Memory B cell (primary cell): ENCODE data around the gene FUBP3.
"Not testable (repeated sequence)": the region's sequence is repeated elsewhere in the genome, so short reads cannot be mapped to it uniquely, and the experiment has no call there.

Experiments used
- ATAC-seq: fragments of 150-1000 bp; cut with Tn5 transposase; 2 replicates; pipeline ENCODE4 v1.10.0; 2021; ENCODE audit warnings: low read depth, mild to moderate bottlenecking, moderate library complexity
- DNase-seq, 2 donors: peaks; one replicate each; pipeline ENCODE4 v3.0.0; 2022; ENCODE audit warnings: low spot score in 2 of 2
- H3K27ac Mint-ChIP-seq: one replicate; pipeline ENCODE4 v1.8.0; 2022; ENCODE audit warnings: mild to moderate bottlenecking, moderate library complexity, mixed read lengths
- H3K27me3 Mint-ChIP-seq: one replicate; pipeline ENCODE4 v1.8.0; 2022; ENCODE audit warnings: mixed read lengths
- H3K36me3 Mint-ChIP-seq: one replicate; pipeline ENCODE4 v1.8.0; 2022; ENCODE audit warnings: mild to moderate bottlenecking, mixed read lengths
- H3K4me1 Mint-ChIP-seq: one replicate; pipeline ENCODE4 v1.8.0; 2022; ENCODE audit warnings: mixed read lengths
- H3K4me3 Mint-ChIP-seq: one replicate; pipeline ENCODE4 v1.8.0; 2022; ENCODE audit warnings: mild to moderate bottlenecking, moderate library complexity, mixed read lengths
- H3K9me3 Mint-ChIP-seq: one replicate; pipeline ENCODE4 v1.8.0; 2022; ENCODE audit warnings: mixed read lengths

FUBP3 gene

GRCh38 chr9:130543859-130544258 lies 35.5 kb upstream of the FUBP3 start:
- H3K27me3 Mint-ChIP-seq = peaks cover 21% of the 10 kb centered on the region

GRCh38 chr9:130544364-130544763 lies 35.0 kb upstream of the FUBP3 start:
- Mint-ChIP-seq H3K27ac (no peak overlapping the region), H3K27me3 (peaks cover 20% of the 10 kb centered on the region), H3K9me3 (peaks cover 4% of the 10 kb centered on the region), H3K36me3 (no peaks in the 10 kb centered on the region), H3K4me1 (peaks cover 3% of the 10 kb centered on the region), H3K4me3 (no peak overlapping the region)
- DNase-seq (no peak), ATAC-seq (no peak)

More at GRCh38 chr9:130543859-130544258, 35.5 kb upstream of the FUBP3 start:
- Mint-ChIP-seq H3K36me3 (no peaks in the 10 kb centered on the region), H3K4me3 (no peak overlapping the region), H3K4me1 (peaks cover 3% of the 10 kb centered on the region), H3K9me3 (peaks cover under 1% of the 10 kb centered on the region), H3K27ac (no peak overlapping the region)
- ATAC-seq (no peak), DNase-seq (no peak)

- Mint-ChIP-seq H3K27ac (no peak overlapping the region), H3K36me3 (no peaks in the 10 kb centered on the region), H3K4me1 (no peaks in the 10 kb centered on the region), H3K27me3 (peaks cover 15% of the 10 kb centered on the region), H3K4me3 (no peak overlapping the region), H3K9me3 (peaks cover 4% of the 10 kb centered on the region)
- DNase-seq = no peak
- ATAC-seq = no peak
These were observed 31.3 kb upstream of the FUBP3 start for GRCh38 chr9:130548103-130548502.

GRCh38 chr9:130549093-130549735 lies 30.2 kb upstream of the FUBP3 start:
- Mint-ChIP-seq H3K27me3 (peaks cover 10% of the 10 kb centered on the region), H3K27ac (no peak overlapping the region), H3K4me3 (no peak overlapping the region), H3K9me3 (peaks cover 4% of the 10 kb centered on the region), H3K36me3 (no peaks in the 10 kb centered on the region), H3K4me1 (no peaks in the 10 kb centered on the region)
- ATAC-seq = no peak
- DNase-seq = no peak

DNA sequence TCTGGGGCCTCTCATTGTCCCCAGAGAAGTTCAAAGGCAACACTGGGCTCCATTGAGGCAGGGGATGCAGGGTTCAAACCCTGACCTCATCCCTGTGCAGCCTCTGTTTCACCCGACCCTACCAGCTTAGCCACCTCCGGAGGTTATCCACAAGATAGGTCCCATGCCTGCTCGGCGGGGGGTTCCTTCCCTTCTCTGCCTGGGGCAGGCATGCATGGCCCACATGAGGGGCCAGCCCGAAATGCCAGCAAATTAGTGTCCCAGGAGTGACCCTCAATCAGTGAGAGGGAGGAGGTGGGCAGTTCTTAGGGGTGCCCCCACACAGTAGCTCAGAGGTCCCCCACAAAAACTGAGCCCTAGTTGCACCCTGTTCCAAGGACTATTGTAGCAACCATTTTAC lies 24.8 kb upstream of the FUBP3 start:
- Mint-ChIP-seq H3K27ac (no peak overlapping the region), H3K27me3 (peaks cover 12% of the 10 kb centered on the region), H3K4me1 (no peaks in the 10 kb centered on the region), H3K36me3 (no peaks in the 10 kb centered on the region), H3K9me3 (no peaks in the 10 kb centered on the region), H3K4me3 (no peak overlapping the region)
- DNase-seq (no peak), ATAC-seq (no peak)

- Mint-ChIP-seq H3K4me1 (no peaks in the 10 kb centered on the region), H3K36me3 (no peaks in the 10 kb centered on the region), H3K4me3 (no peak overlapping the region), H3K9me3 (no peaks in the 10 kb centered on the region), H3K27me3 (peaks cover 12% of the 10 kb centered on the region), H3K27ac (no peak overlapping the region)
- no peak for DNase-seq
- no peak for ATAC-seq
These were observed 24.3 kb upstream of the FUBP3 start for GRCh38 chr9:130555061-130555460.

DNA sequence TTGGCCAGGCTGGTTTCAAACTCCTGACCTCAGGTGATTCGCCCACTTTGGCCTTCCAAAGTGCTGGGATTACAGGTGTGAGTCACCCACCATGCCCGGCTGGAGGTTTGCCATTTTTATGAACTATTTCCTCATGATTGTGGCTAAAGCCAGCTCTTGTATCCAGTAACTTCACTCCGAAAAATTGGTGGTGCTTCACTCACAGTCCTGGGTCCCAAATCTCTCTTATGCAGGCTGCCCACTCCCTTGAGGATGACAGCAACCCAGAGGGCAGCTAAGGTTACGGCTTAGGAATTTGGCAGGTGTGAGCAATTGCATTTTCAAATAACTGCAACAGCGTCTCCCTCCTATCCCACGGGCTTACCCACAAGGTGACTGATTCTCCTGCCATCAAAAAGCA lies 23.4 kb upstream of the FUBP3 start:
- H3K4me1 Mint-ChIP-seq = no peaks in the 10 kb centered on the region
- no peaks in the 10 kb centered on the region for H3K9me3 Mint-ChIP-seq
- no peak overlapping the region for H3K4me3 Mint-ChIP-seq
- ATAC-seq (no peak), DNase-seq (no peak)
- no peaks in the 10 kb centered on the region for H3K36me3 Mint-ChIP-seq
- no peak overlapping the region for H3K27ac Mint-ChIP-seq
- H3K27me3 Mint-ChIP-seq = peaks cover 12% of the 10 kb centered on the region

DNA sequence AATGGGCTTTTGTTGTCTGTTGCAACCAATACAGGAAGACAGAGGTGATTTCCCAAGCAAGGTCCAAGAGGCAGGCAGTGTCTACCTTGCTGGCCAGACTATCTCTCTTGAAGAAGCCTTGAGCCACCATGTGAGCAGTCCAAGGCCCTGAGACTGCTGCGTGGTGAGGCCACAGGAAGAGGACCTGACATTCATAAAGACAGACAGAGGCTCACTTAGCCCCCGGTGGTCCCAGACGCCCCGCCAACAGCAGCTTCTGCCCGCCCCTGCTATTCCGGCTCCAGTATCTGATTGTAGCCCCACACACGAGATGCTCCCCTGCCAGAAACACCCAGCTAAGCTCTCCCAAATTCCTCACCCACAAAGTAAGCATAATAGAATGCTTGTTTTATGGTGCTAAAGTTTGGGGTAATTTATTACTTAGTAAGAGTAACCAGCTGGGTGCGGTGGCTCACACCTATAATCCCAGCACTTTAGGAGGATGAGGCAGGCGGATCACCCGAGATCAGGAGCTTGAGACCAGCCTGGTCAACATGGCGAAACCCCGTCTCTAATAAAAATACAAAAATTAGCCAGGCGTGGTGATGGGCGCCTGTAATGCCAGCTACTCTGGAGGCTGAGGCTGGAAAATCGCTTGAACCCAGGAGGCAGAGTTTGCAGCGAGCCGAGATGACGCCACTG lies 22.8 kb upstream of the FUBP3 start:
- Mint-ChIP-seq H3K27ac (no peak overlapping the region), H3K27me3 (peaks cover 12% of the 10 kb centered on the region), H3K4me3 (no peak overlapping the region), H3K4me1 (no peaks in the 10 kb centered on the region), H3K9me3 (no peaks in the 10 kb centered on the region), H3K36me3 (no peaks in the 10 kb centered on the region)
- DNase-seq = no peak
- ATAC-seq = no peak

DNA sequence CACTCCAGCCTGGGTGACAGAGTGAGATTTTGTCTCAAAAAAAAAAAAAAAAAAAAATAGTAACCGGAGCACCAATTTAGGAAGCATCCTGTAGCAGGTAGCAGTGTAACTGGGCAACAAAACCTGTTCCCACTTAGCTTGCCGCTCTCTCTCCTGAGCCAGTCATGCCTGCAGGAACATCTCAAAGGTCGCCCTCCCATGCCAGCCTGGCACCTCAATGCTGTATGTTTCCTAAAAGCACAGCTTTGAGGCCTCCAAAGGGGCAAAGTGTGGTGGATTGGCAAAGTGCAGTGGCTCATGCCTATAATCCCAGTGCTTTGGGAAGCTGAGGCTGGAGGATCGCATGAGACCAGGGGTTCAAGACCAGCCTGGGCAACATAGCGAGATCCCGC lies 22.3 kb upstream of the FUBP3 start:
- no peaks in the 10 kb centered on the region for H3K4me1 Mint-ChIP-seq

DNA sequence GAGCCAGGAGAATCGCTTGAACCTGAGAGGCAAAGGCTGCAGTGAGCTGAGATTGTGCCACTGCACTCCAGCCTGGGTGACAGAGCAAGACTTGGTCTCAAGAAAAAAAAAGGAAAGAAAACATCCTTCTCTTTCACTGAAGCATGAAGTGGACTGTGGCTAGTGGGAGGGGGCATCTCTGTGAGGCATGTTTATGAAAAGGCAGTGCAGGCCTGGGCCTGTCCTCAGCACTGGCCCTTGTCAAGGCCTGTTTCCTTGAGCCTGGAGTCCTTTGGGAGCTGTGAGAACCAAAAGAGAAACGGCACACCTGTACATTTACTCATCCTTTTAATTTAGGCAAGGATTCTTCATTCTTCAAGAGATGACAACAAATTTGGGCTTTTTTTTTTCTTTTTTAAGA lies 18.3 kb upstream of the FUBP3 start:
- no peak for DNase-seq
- Mint-ChIP-seq H3K27ac (no peak overlapping the region), H3K4me3 (no peak overlapping the region), H3K36me3 (peaks cover 1% of the 10 kb centered on the region), H3K9me3 (peaks cover 3% of the 10 kb centered on the region), H3K4me1 (no peaks in the 10 kb centered on the region), H3K27me3 (peaks cover 15% of the 10 kb centered on the region)
- no peak for ATAC-seq

More for the DNA sequence above, 22.3 kb upstream of the FUBP3 start:
- ATAC-seq (no peak), DNase-seq (no peak)
- H3K4me3 Mint-ChIP-seq = no peak overlapping the region
- H3K27ac Mint-ChIP-seq = no peak overlapping the region
- H3K9me3 Mint-ChIP-seq = no peaks in the 10 kb centered on the region
- peaks cover 7% of the 10 kb centered on the region for H3K27me3 Mint-ChIP-seq
- H3K36me3 Mint-ChIP-seq = no peaks in the 10 kb centered on the region

GRCh38 chr9:130562525-130562924 lies 16.9 kb upstream of the FUBP3 start:
- not testable (repeated sequence) for DNase-seq, H3K4me3 Mint-ChIP-seq, H3K27ac Mint-ChIP-seq, H3K4me1 Mint-ChIP-seq, H3K36me3 Mint-ChIP-seq, ATAC-seq, H3K9me3 Mint-ChIP-seq
- H3K27me3 Mint-ChIP-seq = peaks cover 20% of the 10 kb centered on the region

GRCh38 chr9:130563797-130564196 lies 15.6 kb upstream of the FUBP3 start:
- peaks cover 3% of the 10 kb centered on the region for H3K9me3 Mint-ChIP-seq
- H3K4me1 Mint-ChIP-seq = no peaks in the 10 kb centered on the region
- no peak for ATAC-seq
- DNase-seq = no peak
- peaks cover 20% of the 10 kb centered on the region for H3K27me3 Mint-ChIP-seq
- H3K4me3 Mint-ChIP-seq = no peak overlapping the region
- no peak overlapping the region for H3K27ac Mint-ChIP-seq
- H3K36me3 Mint-ChIP-seq = peaks cover 1% of the 10 kb centered on the region

GRCh38 chr9:130565792-130566191 lies 13.6 kb upstream of the FUBP3 start:
- Mint-ChIP-seq H3K4me1 (no peaks in the 10 kb centered on the region), H3K9me3 (peaks cover 3% of the 10 kb centered on the region), H3K36me3 (peaks cover 1% of the 10 kb centered on the region), H3K27ac (no peak overlapping the region), H3K4me3 (no peak overlapping the region), H3K27me3 (peaks cover 20% of the 10 kb centered on the region)
- no peak for DNase-seq
- no peak for ATAC-seq

DNA sequence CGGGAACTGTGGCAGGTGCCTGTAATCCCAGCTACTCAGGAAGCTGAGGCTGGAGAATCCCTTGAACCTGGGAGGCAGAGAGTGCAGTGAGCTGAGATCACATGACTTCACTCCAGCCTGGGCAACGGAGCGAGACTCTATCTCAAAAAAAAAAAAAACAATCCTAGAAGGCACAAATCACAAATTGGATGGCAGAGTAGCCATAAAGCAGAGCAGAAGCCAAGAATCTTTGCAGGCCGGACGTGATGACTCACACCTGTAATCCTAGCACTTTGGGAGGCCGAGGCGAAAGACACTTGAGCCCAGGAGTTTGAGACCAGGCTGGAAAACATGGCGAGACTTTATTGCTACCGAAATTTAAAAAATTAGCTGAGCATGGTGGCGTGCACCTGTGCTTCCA lies 9.2 kb upstream of the FUBP3 start:
- no peak for ATAC-seq
- H3K36me3 Mint-ChIP-seq = no peaks in the 10 kb centered on the region
- H3K4me3 Mint-ChIP-seq = no peak overlapping the region
- DNase-seq = no peak
- no peaks in the 10 kb centered on the region for H3K9me3 Mint-ChIP-seq
- peaks cover 8% of the 10 kb centered on the region for H3K27me3 Mint-ChIP-seq
- H3K27ac Mint-ChIP-seq = no peak overlapping the region
- H3K4me1 Mint-ChIP-seq = no peaks in the 10 kb centered on the region

GRCh38 chr9:130575514-130575913 lies 3.9 kb upstream of the FUBP3 start:
- Mint-ChIP-seq H3K4me3 (no peak overlapping the region), H3K27ac (no peak overlapping the region)
- no peak for ATAC-seq

More at GRCh38 chr9:130575514-130575913, 3.9 kb upstream of the FUBP3 start:
- Mint-ChIP-seq H3K9me3 (no peaks in the 10 kb centered on the region), H3K27me3 (no peaks in the 10 kb centered on the region), H3K36me3 (no peaks in the 10 kb centered on the region), H3K4me1 (peaks cover 11% of the 10 kb centered on the region)
- no peak for DNase-seq
